ENCODE data around the gene GNAO1. TPM values are rescaled to one million over a fixed set of nuclear protein-coding genes. Genes with fewer than 3 reads are reported as not detected.
A peak's percentile ranks its signal among the peaks of the same experiment; 100 is the strongest.

Gene GNAO1
- total RNA-seq, 2 donors from 2014 or later: 6.1 to 23.6 TPM

- Histone ChIP-seq H3K4me1 (replicated peaks) (no peaks in the 10 kb centered on the region), H3K27ac (no peak overlapping the region), H3K36me3 (no peaks in the 10 kb centered on the region), H3K27me3 (replicated peaks; ENCODE audit: insufficient read depth) (no peaks in the 10 kb centered on the region), H3K4me3 (no peak overlapping the region), H3K9me3 (no peaks in the 10 kb centered on the region)
- 85% methylated on average over 2 of the region's 2 CpGs for WGBS
- no peak for DNase-seq (ENCODE audit: low spot score)
- TF ChIP-seq POLR2AphosphoS5 (IDR thresholded peaks at IDR 0.05): no peak
- TF ChIP-seq CTCF (IDR thresholded peaks at IDR 0.05): no peak
- no peak for TF ChIP-seq POLR2A (IDR thresholded peaks at IDR 0.05)
- intact Hi-C loops (cut with DNase I): no loop called here
Measured at GRCh38 chr16:56183266-56183665, 8.0 kb upstream of the GNAO1 start.

- H3K9me3 ChIP-seq: no peaks in the 10 kb centered on the region
- peak overlapping the region; percentile 74 to 80 for H3K27ac ChIP-seq
- H3K27me3 ChIP-seq (replicated peaks; ENCODE audit: insufficient read depth): no peaks in the 10 kb centered on the region
- H3K4me1 ChIP-seq (replicated peaks): no peaks in the 10 kb centered on the region
- intact Hi-C loops (cut with DNase I): no loop called here
- DNase-seq (ENCODE audit: low spot score): no peak
- H3K4me3 ChIP-seq: peak overlapping the region; percentile 58 to 67
- no peak for TF ChIP-seq POLR2A (IDR thresholded peaks at IDR 0.05)
- 6% methylated on average over 18 of the region's 18 CpGs for WGBS
- H3K36me3 ChIP-seq: no peaks in the 10 kb centered on the region
Measured at GRCh38 chr16:56190048-56190676, 1.1 kb upstream of the GNAO1 start.

- TF ChIP-seq POLR2AphosphoS5 (IDR thresholded peaks at IDR 0.05): no peak
- TF ChIP-seq POLR2A (IDR thresholded peaks at IDR 0.05): no peak
- no peak for TF ChIP-seq CTCF (IDR thresholded peaks at IDR 0.05)
- no peak for DNase-seq (ENCODE audit: low spot score)
- no peaks in the 10 kb centered on the region for H3K27me3 ChIP-seq (replicated peaks; ENCODE audit: insufficient read depth)
- no peaks in the 10 kb centered on the region for H3K4me1 ChIP-seq (replicated peaks)
- no peaks in the 10 kb centered on the region for H3K36me3 ChIP-seq
- intact Hi-C loops (cut with DNase I): no loop called here
- H3K4me3 ChIP-seq: peak overlapping the region; percentile 58 to 67
- 2% methylated on average over 34 of the region's 50 CpGs for WGBS
- H3K27ac ChIP-seq: peak overlapping the region; percentile 74 to 80
- H3K9me3 ChIP-seq: no peaks in the 10 kb centered on the region
Measured at GRCh38 chr16:56190677-56191155, 573 bp upstream of the GNAO1 start.

GRCh38 chr16:56191835-56192634 is 746 bp downstream of the GNAO1 start:
- no peak for DNase-seq (ENCODE audit: low spot score)
- Histone ChIP-seq H3K4me1 (replicated peaks) (no peaks in the 10 kb centered on the region), H3K27me3 (replicated peaks; ENCODE audit: insufficient read depth) (no peaks in the 10 kb centered on the region), H3K4me3 (peak overlapping the region; percentile 58 to 67), H3K9me3 (no peaks in the 10 kb centered on the region), H3K36me3 (no peaks in the 10 kb centered on the region), H3K27ac (peak overlapping the region; percentile 70 to 77)
- 2% methylated on average over 44 of the region's 46 CpGs for WGBS
- intact Hi-C loops (cut with DNase I): no loop called here
- no peak for TF ChIP-seq POLR2AphosphoS5 (IDR thresholded peaks at IDR 0.05)
- no peak for TF ChIP-seq CTCF (IDR thresholded peaks at IDR 0.05)
- no peak for TF ChIP-seq POLR2A (IDR thresholded peaks at IDR 0.05)

- no peak overlapping the region for H3K4me3 ChIP-seq
- H3K4me1 ChIP-seq (replicated peaks): no peaks in the 10 kb centered on the region
- no peak for DNase-seq (ENCODE audit: low spot score)
- H3K9me3 ChIP-seq: no peaks in the 10 kb centered on the region
- no peaks in the 10 kb centered on the region for H3K27me3 ChIP-seq (replicated peaks; ENCODE audit: insufficient read depth)
- intact Hi-C loops (cut with DNase I): no loop called here
- no peak overlapping the region for H3K27ac ChIP-seq
- TF ChIP-seq POLR2A (IDR thresholded peaks at IDR 0.05) (no peak), POLR2AphosphoS5 (IDR thresholded peaks at IDR 0.05) (no peak), CTCF (IDR thresholded peaks at IDR 0.05) (no peak)
- 16% methylated on average over 6 of the region's 6 CpGs for WGBS
- H3K36me3 ChIP-seq: no peaks in the 10 kb centered on the region
Measured at GRCh38 chr16:56192635-56192945, 1.3 kb downstream of the GNAO1 start.
